ENCODE results near the gene LHX2. TPM values are rescaled to one million over a fixed set of nuclear protein-coding genes. Genes with fewer than 3 reads are reported as not detected.

The LHX2 gene
- total RNA-seq, 2 donors from 2014 or later, result 0.23 TPM; not detected in 1

GRCh38 chr9:124042201-124042721 is 30.7 kb downstream of the LHX2 start:
- TF ChIP-seq POLR2A (IDR thresholded peaks at IDR 0.05), result no peak
- no peak for TF ChIP-seq POLR2AphosphoS5 (IDR thresholded peaks at IDR 0.05)
- no peak for TF ChIP-seq CTCF (IDR thresholded peaks at IDR 0.05)
- no peak for DNase-seq (ENCODE audit: low spot score)
- Histone ChIP-seq H3K27me3 (replicated peaks; ENCODE audit: insufficient read depth) (no peaks in the 10 kb centered on the region), H3K9me3 (no peaks in the 10 kb centered on the region), H3K4me3 (no peak overlapping the region), H3K36me3 (no peaks in the 10 kb centered on the region), H3K4me1 (replicated peaks) (peaks cover 6% of the 10 kb centered on the region), H3K27ac (no peak overlapping the region)
- 31% methylated on average over 8 of the region's 11 CpGs for WGBS
- intact Hi-C loops (cut with DNase I), result loop anchor here (5.0 kb wide), 1 partner anchor 500 kb away; no protein-coding TSS in a partner anchor

- Histone ChIP-seq H3K4me1 (replicated peaks) (peaks cover 6% of the 10 kb centered on the region), H3K4me3 (no peak overlapping the region), H3K36me3 (no peaks in the 10 kb centered on the region), H3K9me3 (no peaks in the 10 kb centered on the region), H3K27ac (no peak overlapping the region), H3K27me3 (replicated peaks; ENCODE audit: insufficient read depth) (no peaks in the 10 kb centered on the region)
- no peak for DNase-seq (ENCODE audit: low spot score)
- intact Hi-C loops (cut with DNase I), result loop anchor here (5.0 kb wide), 1 partner anchor 502 kb away; no protein-coding TSS in a partner anchor
- 73% methylated on average over 5 of the region's 5 CpGs for WGBS
- no peak for TF ChIP-seq POLR2A (IDR thresholded peaks at IDR 0.05)
- no peak for TF ChIP-seq POLR2AphosphoS5 (IDR thresholded peaks at IDR 0.05)
- TF ChIP-seq CTCF (IDR thresholded peaks at IDR 0.05), result no peak
Observed at GRCh38 chr9:124044448-124044847, 32.9 kb downstream of the LHX2 start.

- WGBS, result 8% methylated on average over 47 of the region's 49 CpGs
- Histone ChIP-seq H3K27ac (peak overlapping the region; percentile 11 to 39), H3K36me3 (no peaks in the 10 kb centered on the region), H3K9me3 (no peaks in the 10 kb centered on the region), H3K4me1 (replicated peaks) (peaks cover 6% of the 10 kb centered on the region), H3K27me3 (replicated peaks; ENCODE audit: insufficient read depth) (no peaks in the 10 kb centered on the region), H3K4me3 (peak overlapping the region; percentile 23 to 33)
- TF ChIP-seq POLR2AphosphoS5 (IDR thresholded peaks at IDR 0.05) (peak; percentile 6), POLR2A (IDR thresholded peaks at IDR 0.05) (no peak), CTCF (IDR thresholded peaks at IDR 0.05) (no peak)
- intact Hi-C loops (cut with DNase I), result no loop called here
- DNase-seq (ENCODE audit: low spot score), result peak; percentile 40
Observed at GRCh38 chr9:124045076-124045829, 33.7 kb downstream of the LHX2 start.

- no peak for DNase-seq (ENCODE audit: low spot score)
- 14% methylated on average over 18 of the region's 18 CpGs for WGBS
- Histone ChIP-seq H3K4me1 (replicated peaks) (peaks cover 6% of the 10 kb centered on the region), H3K4me3 (peak overlapping the region; percentile 23 to 33), H3K27ac (peak overlapping the region; percentile 11 to 39), H3K9me3 (no peaks in the 10 kb centered on the region), H3K27me3 (replicated peaks; ENCODE audit: insufficient read depth) (no peaks in the 10 kb centered on the region), H3K36me3 (no peaks in the 10 kb centered on the region)
- TF ChIP-seq CTCF (IDR thresholded peaks at IDR 0.05) (no peak), POLR2AphosphoS5 (IDR thresholded peaks at IDR 0.05) (no peak), POLR2A (IDR thresholded peaks at IDR 0.05) (no peak)
- intact Hi-C loops (cut with DNase I), result no loop called here
Observed at GRCh38 chr9:124045830-124046177, 34.2 kb downstream of the LHX2 start.

GRCh38 chr9:124046189-124046588 is 34.6 kb downstream of the LHX2 start:
- H3K36me3 ChIP-seq, result no peaks in the 10 kb centered on the region
- H3K4me1 ChIP-seq (replicated peaks), result peaks cover 2% of the 10 kb centered on the region
- DNase-seq (ENCODE audit: low spot score), result no peak
- H3K9me3 ChIP-seq, result no peaks in the 10 kb centered on the region
- WGBS, result 62% methylated on average over 10 of the region's 10 CpGs
- intact Hi-C loops (cut with DNase I), result no loop called here
- no peak overlapping the region for H3K27ac ChIP-seq
- TF ChIP-seq POLR2A (IDR thresholded peaks at IDR 0.05), result no peak
- no peak for TF ChIP-seq CTCF (IDR thresholded peaks at IDR 0.05)
- TF ChIP-seq POLR2AphosphoS5 (IDR thresholded peaks at IDR 0.05), result no peak
- H3K27me3 ChIP-seq (replicated peaks; ENCODE audit: insufficient read depth), result no peaks in the 10 kb centered on the region
- H3K4me3 ChIP-seq, result no peak overlapping the region

Measured in prostate gland (tissue), 2 donors.